A549 (cell line): Measurements from ENCODE around the gene SPATA45. TPM values are rescaled to one million over a fixed set of nuclear protein-coding genes. Genes with fewer than 3 reads are reported as not detected.
A peak's percentile ranks its signal among the peaks of the same experiment; 100 is the strongest.

Experiments
- ATAC-seq, 2 experiments: fragments of 200-7000 bp in 1 of 2; fragments of >200 bp in 1 of 2; cut with Nextera tagmentation in 1 of 2; cut with Tn5 transposase in 1 of 2; 3 replicates each; pipeline versions ENCODE4 v1.8.0 to v1.9.1; 2018 to 2020; ENCODE audit warnings: mild to moderate bottlenecking in 1 of 2, moderate library complexity in 1 of 2
- CTCF ChIA-PET: fragments of 300-600 bp; sonication (Branson Sonifier 250); formaldehyde crosslinking; extraction: SDS; loops from one replicate; lab custom pipeline; 2021; ENCODE audit warnings: antibody characterized with exemption, inconsistent platforms; lab: Yijun Ruan, JAX
- POLR2A ChIA-PET: fragments of 350-600 bp; formaldehyde crosslinking; extraction: SDS; loops from one replicate; lab custom pipeline; 2021; ENCODE audit warnings: antibody characterized with exemption, inconsistent platforms; lab: Yijun Ruan, JAX
- DNase-seq, 2 experiments: peaks; one replicate each; pipeline versions ENCODE4 v3.0.0 to v3.0.0-alpha.2; 2011 to 2016; ENCODE audit warnings: low read depth in 1 of 2, low spot score in 1 of 2
- FAIRE-seq: peaks from 2 replicates; lab custom pipeline; 2011; peaks lifted over from hg19 to GRCh38; lab: Jason Lieb, UNC
- H3K27ac ChIP-seq, 2 experiments: fragments of >200 bp; sonication (Bioruptor Twin); formaldehyde crosslinking; 3 replicates each; pipeline ENCODE4 v1.5.1; 2016 to 2017
- H3K4me1 ChIP-seq: fragments of >200 bp; sonication (Bioruptor Twin); formaldehyde crosslinking; 3 replicates; pipeline ENCODE4 v1.6.1; 2016
- H3K4me2 ChIP-seq: fragments of >200 bp; sonication (Bioruptor Twin); formaldehyde crosslinking; 3 replicates; pipeline ENCODE4 v1.6.1; 2016
- H3K4me3 ChIP-seq: fragments of >200 bp; sonication (Bioruptor Twin); formaldehyde crosslinking; 3 replicates; pipeline ENCODE4 v1.5.1; 2016
- H3K9me3 ChIP-seq: fragments of >200 bp; sonication (Bioruptor Twin); formaldehyde crosslinking; 3 replicates; pipeline ENCODE4 v1.6.1; 2016
- CEBPB ChIP-seq, 2 experiments: fragments of >200 bp in 1 of 2; sonication (Bioruptor Twin) in 1 of 2; formaldehyde crosslinking in 1 of 2; IDR thresholded peaks; 2 replicates each; pipeline ENCODE4 v1.6.1; 2012 to 2016
- EP300 ChIP-seq, 2 experiments: fragments of >200 bp; sonication (Bioruptor Twin); formaldehyde crosslinking; IDR thresholded peaks; 2 replicates in 1 of 2; 3 replicates in 1 of 2; pipeline ENCODE4 v1.6.1; 2016 to 2017
- FOSL2 ChIP-seq, 2 experiments: fragments of 450-650 bp in 1 of 2; fragments of >200 bp in 1 of 2; sonication (Bioruptor Twin) in 1 of 2; formaldehyde crosslinking; IDR thresholded peaks; 2 replicates each; pipeline versions ENCODE4 v1.5.0 to v1.6.1; 2016 to 2020; ENCODE audit warnings: mild to moderate bottlenecking in 1 of 2, moderate library complexity in 1 of 2
- GATA3 ChIP-seq: IDR thresholded peaks from 2 replicates; pipeline ENCODE4 v1.6.1; 2012; ENCODE audit warnings: borderline replicate concordance
- HDAC2 ChIP-seq: fragments of 200-600 bp; sonication (generic); IDR thresholded peaks from 2 replicates; pipeline ENCODE4 v1.6.1; 2016
- HOXA7 ChIP-seq: fragments of 250-450 bp; sonication (Bioruptor Pico); IDR thresholded peaks from 2 replicates; pipeline ENCODE4 v1.5.0; 2020; ENCODE audit warnings: mild to moderate bottlenecking, moderate library complexity
- HOXB5 ChIP-seq: fragments of 250-450 bp; sonication (Bioruptor Pico); IDR thresholded peaks from 2 replicates; pipeline ENCODE4 v1.5.0; 2020; ENCODE audit warnings: mild to moderate bottlenecking, moderate library complexity
- JUN ChIP-seq, 2 experiments: fragments of >200 bp; sonication (Bioruptor Twin); formaldehyde crosslinking; IDR thresholded peaks; 2 replicates in 1 of 2; 3 replicates in 1 of 2; pipeline ENCODE4 v1.6.1; 2016 to 2017
- KDM5A ChIP-seq: fragments of 200-600 bp; sonication (generic); IDR thresholded peaks from 2 replicates; pipeline ENCODE4 v1.6.1; 2016; ENCODE audit warnings: antibody characterized with exemption, mild to moderate bottlenecking
- MAZ ChIP-seq: fragments of 150-350 bp; IDR thresholded peaks from 2 replicates; pipeline ENCODE4 v1.6.1; 2014; ENCODE audit warnings: antibody characterized with exemption, low read depth, low read length, borderline replicate concordance
- MYC ChIP-seq: IDR thresholded peaks from 2 replicates; pipeline ENCODE4 v1.6.1; 2012; ENCODE audit warnings: mild to moderate bottlenecking, inconsistent platforms, low read length, improper control_type of control experiment, borderline replicate concordance
- NPAS2 ChIP-seq: fragments of 250-450 bp; sonication (Bioruptor Pico); IDR thresholded peaks from 2 replicates; pipeline ENCODE4 v1.8.0; 2022; ENCODE audit warnings: mild to moderate bottlenecking, moderate library complexity, borderline replicate concordance
- PHF8 ChIP-seq: fragments of 200-600 bp; sonication (generic); IDR thresholded peaks from 2 replicates; pipeline ENCODE4 v1.6.1; 2016; ENCODE audit warnings: low read depth, mild to moderate bottlenecking, antibody characterized with exemption, moderate library complexity, borderline replicate concordance
- POLR2A ChIP-seq: IDR thresholded peaks from 2 replicates; pipeline ENCODE4 v1.6.1; 2012; ENCODE audit warnings: mild to moderate bottlenecking, low read length
- RAD21 ChIP-seq, 2 experiments: fragments of >200 bp in 1 of 2; sonication (Bioruptor Twin) in 1 of 2; formaldehyde crosslinking in 1 of 2; IDR thresholded peaks in 1 of 2; conservative IDR thresholded peaks in 1 of 2; 2 replicates in 1 of 2; 3 replicates in 1 of 2; pipeline ENCODE4 v1.6.1; 2012 to 2018; ENCODE audit warnings: inconsistent platforms in 1 of 2
- RFX5 ChIP-seq: fragments of 450-650 bp; IDR thresholded peaks from 2 replicates; pipeline ENCODE4 v1.7.1; 2014; ENCODE audit warnings: antibody characterized with exemption, mild to moderate bottlenecking, moderate library complexity
- SMC3 ChIP-seq: fragments of >200 bp; sonication (Bioruptor Twin); formaldehyde crosslinking; IDR thresholded peaks from 3 replicates; pipeline ENCODE4 v1.6.1; 2018; ENCODE audit warnings: inconsistent platforms
- ZC3H11A ChIP-seq: fragments of 450-650 bp; IDR thresholded peaks from 2 replicates; pipeline ENCODE4 v1.6.1; 2014; ENCODE audit warnings: antibody characterized with exemption, mild to moderate bottlenecking
- WGBS: methylation state at CpG from one replicate; pipeline ENCODE4 v1.1.6; 2017; ENCODE audit errors: missing lambda C conversion rate; 5-methylcytosine and 5-hydroxymethylcytosine counted together
- polyA plus RNA-seq, 4 experiments: library from polyadenylated mRNA; depleted of rRNA in 3 of 4; stranded (reverse); fragments of >200 nt; fragmentation: RNase III in 1 of 4; extraction: RNeasy Plus Mini Kit Qiagen cat#74134 plus additional on column Dnase treatment in 1 of 4; gene quantifications; 2 replicates in 3 of 4; 3 replicates in 1 of 4; pipeline ENCODE4 v1.2.3, GENCODE V29; 2011 to 2017
- TF ChIP-seq, protein P1 (sequence below): IDR thresholded peaks from 2 replicates; pipeline ENCODE4 v1.6.1; 2012
- TF ChIP-seq, protein P2 (sequence below): IDR thresholded peaks from 2 replicates; pipeline ENCODE4 v1.6.1; 2012; ENCODE audit warnings: low read depth, borderline replicate concordance
- TF ChIP-seq, protein P3 (sequence below): fragments of 150-350 bp; IDR thresholded peaks from 2 replicates; pipeline ENCODE4 v1.6.1; 2014; ENCODE audit warnings: low read depth, mild to moderate bottlenecking, low read length
- TF ChIP-seq, protein P4 (sequence below): IDR thresholded peaks from 2 replicates; pipeline ENCODE4 v1.6.1; 2012
- TF ChIP-seq, protein P5 (sequence below): fragments of >200 bp; sonication (Bioruptor Twin); formaldehyde crosslinking; IDR thresholded peaks from 3 replicates; pipeline ENCODE4 v1.5.1; 2016
- TF ChIP-seq, protein P6 (sequence below): fragments of >200 bp; sonication (Bioruptor Twin); formaldehyde crosslinking; IDR thresholded peaks from 2 replicates; pipeline ENCODE4 v1.6.1; 2016
- TF ChIP-seq, protein P7 (sequence below): fragments of >200 bp; sonication (Bioruptor Twin); formaldehyde crosslinking; IDR thresholded peaks from 3 replicates; pipeline ENCODE4 v1.6.1; 2016

SPATA45 gene
- polyA plus RNA-seq, 2 of the 4 experiments (the other 2 are of a cell fraction) = 0.18 TPM; not detected in 1

DNA sequence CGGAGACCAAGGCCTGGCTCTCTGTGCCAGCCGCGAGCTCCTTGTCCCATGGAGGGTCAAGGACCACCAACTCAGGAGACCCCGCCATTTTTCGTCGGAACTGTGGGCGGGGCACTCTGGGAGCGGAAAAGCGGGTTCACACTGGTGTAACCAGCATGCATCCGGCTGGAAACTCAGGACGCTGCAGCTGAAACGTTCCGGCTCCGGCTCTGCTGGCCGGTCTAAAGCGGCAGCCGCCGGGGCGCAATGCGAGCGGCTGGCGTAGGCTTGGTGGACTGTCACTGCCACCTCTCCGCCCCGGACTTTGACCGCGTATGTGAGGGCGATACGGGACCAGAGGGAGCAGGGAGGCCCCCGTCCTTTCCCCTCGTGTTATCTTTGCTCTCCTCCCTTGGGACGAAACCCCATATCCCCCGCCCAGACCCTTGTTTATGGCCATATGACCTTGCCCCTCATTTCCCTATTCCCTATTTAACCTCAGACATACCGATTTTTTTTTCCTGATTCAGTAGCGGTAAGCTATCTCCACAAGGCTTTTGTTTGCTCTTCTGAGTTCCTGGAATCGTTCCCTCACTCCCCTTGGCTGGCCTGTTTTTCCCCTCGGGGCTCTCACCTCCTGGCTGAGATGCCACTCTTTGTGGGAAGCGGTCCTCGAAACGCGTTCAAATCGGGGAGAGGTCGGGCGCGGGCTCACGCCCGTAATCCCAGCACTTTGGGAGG lies 55.6 kb downstream of the SPATA45 start, which contains the start of the genes NSL1 and TATDN3:
NSL1 (minus strand) TSS at position 102 of the 720 bp plus-strand sequence; CDS start at position 88, 14 bp downstream.
TATDN3 (plus strand) TSS at position 219 of the 720 bp plus-strand sequence; CDS start at position 247, 28 bp downstream.
- DNase-seq = peak; percentile 61 to 94
- TF ChIP-seq NPAS2 (no peak), PHF8 (peak; percentile 69; the same call in 1 of the 2 replicates), RAD21 (conservative IDR thresholded peaks at IDR 0.05 in 1 of 2, IDR thresholded peaks at IDR 0.05 in 1 of 2) (peak in 1 of 2 experiments; percentile 42; a peak in 2 of 5 replicates), EP300 (IDR thresholded peaks at IDR 0.05) (no peak), KDM5A (peak; percentile 92), JUN (IDR thresholded peaks at IDR 0.05) (peak; percentile 80 to 97; a peak in 4 of 5 replicates), HDAC2 (0 out of 2 replicates have a peak, but pooled peaks have one; percentile 8), MAZ (no peak), SMC3 (peak; percentile 47), ZC3H11A (peak; percentile 32; the same call in 1 of the 2 replicates), MYC (0 out of 2 replicates have a peak, but pooled peaks have one; percentile 48), CEBPB (IDR thresholded peaks at IDR 0.05) (peak in 1 of 2 experiments; percentile 27; a peak in 1 of 4 replicates), HOXB5 (CRISPR knock-in tag) (peak; percentile 45; the same call in 1 of the 2 replicates), POLR2A (peak; percentile 72), FOSL2 (IDR thresholded peaks at IDR 0.05) (no peak), FOSL2 (CRISPR knock-in tag; IDR thresholded peaks at IDR 0.05) (peak; percentile 51; the same call in 1 of the 2 replicates), GATA3 (peak; percentile 33; the same call in 1 of the 2 replicates), HOXA7 (CRISPR knock-in tag) (no peak), RFX5 (peak; percentile 65; the same call in 1 of the 2 replicates)
- TF ChIP-seq, protein P1, sequence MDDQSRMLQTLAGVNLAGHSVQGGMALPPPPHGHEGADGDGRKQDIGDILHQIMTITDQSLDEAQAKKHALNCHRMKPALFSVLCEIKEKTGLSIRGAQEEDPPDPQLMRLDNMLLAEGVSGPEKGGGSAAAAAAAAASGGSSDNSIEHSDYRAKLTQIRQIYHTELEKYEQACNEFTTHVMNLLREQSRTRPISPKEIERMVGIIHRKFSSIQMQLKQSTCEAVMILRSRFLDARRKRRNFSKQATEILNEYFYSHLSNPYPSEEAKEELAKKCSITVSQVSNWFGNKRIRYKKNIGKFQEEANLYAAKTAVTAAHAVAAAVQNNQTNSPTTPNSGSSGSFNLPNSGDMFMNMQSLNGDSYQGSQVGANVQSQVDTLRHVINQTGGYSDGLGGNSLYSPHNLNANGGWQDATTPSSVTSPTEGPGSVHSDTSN = peak; percentile 78
- TF ChIP-seq, protein P2, sequence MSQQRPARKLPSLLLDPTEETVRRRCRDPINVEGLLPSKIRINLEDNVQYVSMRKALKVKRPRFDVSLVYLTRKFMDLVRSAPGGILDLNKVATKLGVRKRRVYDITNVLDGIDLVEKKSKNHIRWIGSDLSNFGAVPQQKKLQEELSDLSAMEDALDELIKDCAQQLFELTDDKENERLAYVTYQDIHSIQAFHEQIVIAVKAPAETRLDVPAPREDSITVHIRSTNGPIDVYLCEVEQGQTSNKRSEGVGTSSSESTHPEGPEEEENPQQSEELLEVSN = peak; percentile 65
- TF ChIP-seq, protein P3, sequence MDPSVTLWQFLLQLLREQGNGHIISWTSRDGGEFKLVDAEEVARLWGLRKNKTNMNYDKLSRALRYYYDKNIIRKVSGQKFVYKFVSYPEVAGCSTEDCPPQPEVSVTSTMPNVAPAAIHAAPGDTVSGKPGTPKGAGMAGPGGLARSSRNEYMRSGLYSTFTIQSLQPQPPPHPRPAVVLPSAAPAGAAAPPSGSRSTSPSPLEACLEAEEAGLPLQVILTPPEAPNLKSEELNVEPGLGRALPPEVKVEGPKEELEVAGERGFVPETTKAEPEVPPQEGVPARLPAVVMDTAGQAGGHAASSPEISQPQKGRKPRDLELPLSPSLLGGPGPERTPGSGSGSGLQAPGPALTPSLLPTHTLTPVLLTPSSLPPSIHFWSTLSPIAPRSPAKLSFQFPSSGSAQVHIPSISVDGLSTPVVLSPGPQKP = no peak
- TF ChIP-seq, protein P4, sequence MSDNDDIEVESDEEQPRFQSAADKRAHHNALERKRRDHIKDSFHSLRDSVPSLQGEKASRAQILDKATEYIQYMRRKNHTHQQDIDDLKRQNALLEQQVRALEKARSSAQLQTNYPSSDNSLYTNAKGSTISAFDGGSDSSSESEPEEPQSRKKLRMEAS = peak; percentile 94
- TF ChIP-seq, protein P5, sequence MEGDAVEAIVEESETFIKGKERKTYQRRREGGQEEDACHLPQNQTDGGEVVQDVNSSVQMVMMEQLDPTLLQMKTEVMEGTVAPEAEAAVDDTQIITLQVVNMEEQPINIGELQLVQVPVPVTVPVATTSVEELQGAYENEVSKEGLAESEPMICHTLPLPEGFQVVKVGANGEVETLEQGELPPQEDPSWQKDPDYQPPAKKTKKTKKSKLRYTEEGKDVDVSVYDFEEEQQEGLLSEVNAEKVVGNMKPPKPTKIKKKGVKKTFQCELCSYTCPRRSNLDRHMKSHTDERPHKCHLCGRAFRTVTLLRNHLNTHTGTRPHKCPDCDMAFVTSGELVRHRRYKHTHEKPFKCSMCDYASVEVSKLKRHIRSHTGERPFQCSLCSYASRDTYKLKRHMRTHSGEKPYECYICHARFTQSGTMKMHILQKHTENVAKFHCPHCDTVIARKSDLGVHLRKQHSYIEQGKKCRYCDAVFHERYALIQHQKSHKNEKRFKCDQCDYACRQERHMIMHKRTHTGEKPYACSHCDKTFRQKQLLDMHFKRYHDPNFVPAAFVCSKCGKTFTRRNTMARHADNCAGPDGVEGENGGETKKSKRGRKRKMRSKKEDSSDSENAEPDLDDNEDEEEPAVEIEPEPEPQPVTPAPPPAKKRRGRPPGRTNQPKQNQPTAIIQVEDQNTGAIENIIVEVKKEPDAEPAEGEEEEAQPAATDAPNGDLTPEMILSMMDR = 0 out of 3 replicates have a peak, but pooled peaks have one; percentile 11
- TF ChIP-seq, protein P6, sequence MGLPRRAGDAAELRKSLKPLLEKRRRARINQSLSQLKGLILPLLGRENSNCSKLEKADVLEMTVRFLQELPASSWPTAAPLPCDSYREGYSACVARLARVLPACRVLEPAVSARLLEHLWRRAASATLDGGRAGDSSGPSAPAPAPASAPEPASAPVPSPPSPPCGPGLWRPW = no peak
- TF ChIP-seq, protein P7, sequence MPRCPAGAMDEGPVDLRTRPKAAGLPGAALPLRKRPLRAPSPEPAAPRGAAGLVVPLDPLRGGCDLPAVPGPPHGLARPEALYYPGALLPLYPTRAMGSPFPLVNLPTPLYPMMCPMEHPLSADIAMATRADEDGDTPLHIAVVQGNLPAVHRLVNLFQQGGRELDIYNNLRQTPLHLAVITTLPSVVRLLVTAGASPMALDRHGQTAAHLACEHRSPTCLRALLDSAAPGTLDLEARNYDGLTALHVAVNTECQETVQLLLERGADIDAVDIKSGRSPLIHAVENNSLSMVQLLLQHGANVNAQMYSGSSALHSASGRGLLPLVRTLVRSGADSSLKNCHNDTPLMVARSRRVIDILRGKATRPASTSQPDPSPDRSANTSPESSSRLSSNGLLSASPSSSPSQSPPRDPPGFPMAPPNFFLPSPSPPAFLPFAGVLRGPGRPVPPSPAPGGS = peak; percentile 77; the same call in 2 of the 3 replicates
- TF ChIP-seq, all 56 proteins: peak for 19
- WGBS = 2% methylated on average over 42 of the region's 46 CpGs
- peak within 1 kb of the TSS; percentile 83 for H3K4me2 ChIP-seq
- H3K4me3 ChIP-seq = peak within 1 kb of the TSS; percentile 70
- peak within 1 kb of the TSS; percentile 87 to 95 for H3K27ac ChIP-seq
- H3K9me3 ChIP-seq = no peaks in the 10 kb centered on the region
- no peak for FAIRE-seq
- peaks cover 23% of the 10 kb centered on the region for H3K4me1 ChIP-seq
- ChIA-PET CTCF (interaction anchor here (0.6 to 2.0 kb wide), 9 partner anchors 9 to 205 kb away, joined by 3 to 11 read pairs (median 4); no protein-coding TSS in a partner anchor), POLR2A (interaction anchor here (0.6 to 1.7 kb wide), 8 partner anchors 8 to 225 kb away, joined by 3 to 12 read pairs (median 4); partner anchors contain the start of genes ATF3, BATF3 and FLVCR1)
- peak; percentile 95 to 96 for ATAC-seq
